Gastrocnemius medialis (tissue), 4 donors: ENCODE data around the gene MCOLN1.

Experiments used
- POLR2A ChIP-seq, 2 donors: fragments of 450-650 bp; IDR thresholded peaks; one replicate each; pipeline ENCODE4 v1.6.1; 2017; ENCODE audit warnings: antibody characterized with exemption in 2 of 2, mild to moderate bottlenecking in 2 of 2, moderate library complexity in 2 of 2
- TF ChIP-seq, protein P1 (sequence below), 5 experiments: fragments of 450-650 bp in 3 of 5; fragments of 200-600 bp in 2 of 5; sonication (generic) in 2 of 5; IDR thresholded peaks in 4 of 5; conservative IDR thresholded peaks in 1 of 5; 1 replicate in 4 of 5; 2 replicates in 1 of 5; pipeline ENCODE4 v1.5.1; 2016 to 2019; ENCODE audit warnings: antibody characterized with exemption in 5 of 5, mild to moderate bottlenecking in 3 of 5, moderate library complexity in 3 of 5

DNA sequence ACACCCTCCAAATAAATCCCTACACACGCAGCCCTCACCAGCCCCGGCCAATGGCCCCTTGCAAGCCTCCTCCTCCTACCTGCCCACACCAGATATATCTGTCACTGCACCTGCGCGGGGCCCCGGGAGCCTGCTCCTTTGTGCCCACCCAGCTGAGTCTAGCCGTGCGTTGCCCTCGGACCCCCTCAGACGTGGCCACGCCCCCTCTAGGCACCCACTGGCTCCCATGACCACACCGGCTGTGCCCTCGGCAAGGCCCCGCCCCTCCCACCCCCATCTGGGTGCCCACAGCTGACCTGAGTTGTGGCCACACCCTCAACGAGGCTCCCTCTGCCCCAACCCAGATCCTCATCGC, 6.8 kb downstream of the MCOLN1 start:
- TF ChIP-seq, protein P1, sequence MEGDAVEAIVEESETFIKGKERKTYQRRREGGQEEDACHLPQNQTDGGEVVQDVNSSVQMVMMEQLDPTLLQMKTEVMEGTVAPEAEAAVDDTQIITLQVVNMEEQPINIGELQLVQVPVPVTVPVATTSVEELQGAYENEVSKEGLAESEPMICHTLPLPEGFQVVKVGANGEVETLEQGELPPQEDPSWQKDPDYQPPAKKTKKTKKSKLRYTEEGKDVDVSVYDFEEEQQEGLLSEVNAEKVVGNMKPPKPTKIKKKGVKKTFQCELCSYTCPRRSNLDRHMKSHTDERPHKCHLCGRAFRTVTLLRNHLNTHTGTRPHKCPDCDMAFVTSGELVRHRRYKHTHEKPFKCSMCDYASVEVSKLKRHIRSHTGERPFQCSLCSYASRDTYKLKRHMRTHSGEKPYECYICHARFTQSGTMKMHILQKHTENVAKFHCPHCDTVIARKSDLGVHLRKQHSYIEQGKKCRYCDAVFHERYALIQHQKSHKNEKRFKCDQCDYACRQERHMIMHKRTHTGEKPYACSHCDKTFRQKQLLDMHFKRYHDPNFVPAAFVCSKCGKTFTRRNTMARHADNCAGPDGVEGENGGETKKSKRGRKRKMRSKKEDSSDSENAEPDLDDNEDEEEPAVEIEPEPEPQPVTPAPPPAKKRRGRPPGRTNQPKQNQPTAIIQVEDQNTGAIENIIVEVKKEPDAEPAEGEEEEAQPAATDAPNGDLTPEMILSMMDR (IDR thresholded peaks at IDR 0.05 in 4 of 5, conservative IDR thresholded peaks at IDR 0.05 in 1 of 5), result no peak
- TF ChIP-seq POLR2A (IDR thresholded peaks at IDR 0.05), result no peak
